Thyroid gland (tissue), 4 donors: ENCODE measurements around the gene ANAPC2. TPM values are rescaled to one million over a fixed set of nuclear protein-coding genes. Genes with fewer than 3 reads are reported as not detected.

ENCODE experiments used
- DNase-seq, 2 donors: peaks; one replicate each; pipeline ENCODE4 v3.0.0-alpha.2; 2019
- H3K27ac ChIP-seq, 3 donors: fragments of 200-600 bp; sonication (generic); 1 replicate in 2 of 3; 2 replicates in 1 of 3; pipeline ENCODE4 v1.5.1; 2016 to 2019; ENCODE audit warnings: mild to moderate bottlenecking in 1 of 3, moderate library complexity in 1 of 3
- H3K27me3 ChIP-seq: fragments of 200-600 bp; sonication (generic); one replicate; pipeline ENCODE4 v1.5.1; 2019
- H3K36me3 ChIP-seq, 2 donors: fragments of 200-600 bp; sonication (generic); one replicate each; pipeline ENCODE4 v1.5.1; 2016 to 2019
- H3K4me1 ChIP-seq, 2 donors: fragments of 200-600 bp; sonication (generic); one replicate each; pipeline ENCODE4 v1.5.1; 2017 to 2019
- H3K4me3 ChIP-seq, 3 donors: fragments of 200-600 bp; sonication (generic); replicated peaks in 1 of 3; 1 replicate in 2 of 3; 2 replicates in 1 of 3; pipeline ENCODE4 v1.5.1; 2016; ENCODE audit warnings: mild to moderate bottlenecking in 1 of 3
- H3K9me3 ChIP-seq: fragments of 200-600 bp; sonication (generic); one replicate; pipeline ENCODE4 v1.5.1; 2017
- CTCF ChIP-seq, 6 experiments: fragments of 200-600 bp in 3 of 6; fragments of 450-650 bp in 3 of 6; sonication (generic) in 3 of 6; IDR thresholded peaks; one replicate each; pipeline ENCODE4 v1.5.1; 2016 to 2019; ENCODE audit warnings: antibody characterized with exemption in 6 of 6, mild to moderate bottlenecking in 2 of 6, inconsistent platforms in 1 of 6, moderate library complexity in 1 of 6
- POLR2A ChIP-seq, 2 donors: fragments of 450-650 bp; IDR thresholded peaks; one replicate each; pipeline ENCODE4 v1.6.1; 2017; ENCODE audit warnings: antibody characterized with exemption in 2 of 2, mild to moderate bottlenecking in 2 of 2, moderate library complexity in 1 of 2
- WGBS, 2 donors: methylation state at CpG; one replicate each; pipeline ENCODE4 v1.1.5; 2017; 5-methylcytosine and 5-hydroxymethylcytosine counted together
- intact Hi-C: fragments of 100-400 bp; cut with DNase I; formaldehyde crosslinking; loops from one replicate; pipeline ENCODE4 v1.15.1; 2023
- total RNA-seq, 4 donors: library from RNA; depleted of rRNA; stranded (reverse); fragments of >200 nt; gene quantifications; one replicate each; pipeline ENCODE4 v1.2.3, GENCODE V29; 2016

ANAPC2 gene
- total RNA-seq, 4 donors from 2014 or later, result 25.6 to 34.1 (median 31.8) TPM

- WGBS, 2 donors, result 49 to 88% methylated on average over 3 of the region's 6 CpGs
- intact Hi-C loops, result loop anchor here (5.0 kb wide), 1 partner anchor 41 kb away; the partner anchor contains the start of genes CYSRT1 and RNF224
- H3K9me3 ChIP-seq, result no peaks in the 10 kb centered on the region
- H3K4me1 ChIP-seq, result peaks cover 29 to 30% of the 10 kb centered on the region in 2 donors
- peaks cover 29 to 49% of the 10 kb centered on the region in 2 donors for H3K36me3 ChIP-seq
- no peaks in the 10 kb centered on the region for H3K27me3 ChIP-seq
- no peak for DNase-seq
- no peak overlapping the region for H3K27ac ChIP-seq
- H3K4me3 ChIP-seq, result no peak overlapping the region
- TF ChIP-seq CTCF (IDR thresholded peaks at IDR 0.05), result no peak
- no peak for TF ChIP-seq POLR2A (IDR thresholded peaks at IDR 0.05)
Measured at GRCh38 chr9:137186385-137186784, 2.0 kb downstream of the ANAPC2 start.

DNA sequence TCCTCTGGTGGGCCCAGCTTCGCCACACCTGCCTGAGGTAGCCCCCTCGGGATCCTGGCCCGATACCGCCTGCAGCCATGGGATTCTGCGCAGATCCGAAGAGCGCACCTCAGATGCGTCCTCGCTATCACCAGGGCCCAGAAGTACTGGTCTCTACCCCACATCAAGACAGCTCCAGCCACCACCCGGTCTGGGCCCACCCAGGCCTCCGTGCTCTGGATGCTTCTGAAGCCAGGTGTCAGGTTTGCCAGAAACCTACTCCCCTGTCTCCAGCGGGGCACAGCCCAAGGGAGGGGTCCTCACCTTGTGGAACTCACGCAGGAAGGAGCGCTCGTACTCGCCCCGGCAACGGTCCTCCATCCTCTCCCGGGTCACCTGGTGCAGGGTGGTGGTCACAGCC lies 2.4 kb downstream of the ANAPC2 start:
- no peak overlapping the region for H3K4me3 ChIP-seq
- intact Hi-C loops, result loop anchor here (5.0 kb wide), 1 partner anchor 41 kb away; the partner anchor contains the start of genes CYSRT1 and RNF224
- no peaks in the 10 kb centered on the region for H3K9me3 ChIP-seq
- DNase-seq, result no peak
- H3K4me1 ChIP-seq, result peaks cover 29 to 30% of the 10 kb centered on the region in 2 donors
- H3K27me3 ChIP-seq, result no peaks in the 10 kb centered on the region
- peaks cover 33 to 54% of the 10 kb centered on the region in 2 donors for H3K36me3 ChIP-seq
- WGBS, 2 donors, result 96 to 97% methylated on average over 8 to 19 of the region's 19 CpGs
- no peak overlapping the region for H3K27ac ChIP-seq
- no peak for TF ChIP-seq CTCF (IDR thresholded peaks at IDR 0.05)
- no peak for TF ChIP-seq POLR2A (IDR thresholded peaks at IDR 0.05)

DNA sequence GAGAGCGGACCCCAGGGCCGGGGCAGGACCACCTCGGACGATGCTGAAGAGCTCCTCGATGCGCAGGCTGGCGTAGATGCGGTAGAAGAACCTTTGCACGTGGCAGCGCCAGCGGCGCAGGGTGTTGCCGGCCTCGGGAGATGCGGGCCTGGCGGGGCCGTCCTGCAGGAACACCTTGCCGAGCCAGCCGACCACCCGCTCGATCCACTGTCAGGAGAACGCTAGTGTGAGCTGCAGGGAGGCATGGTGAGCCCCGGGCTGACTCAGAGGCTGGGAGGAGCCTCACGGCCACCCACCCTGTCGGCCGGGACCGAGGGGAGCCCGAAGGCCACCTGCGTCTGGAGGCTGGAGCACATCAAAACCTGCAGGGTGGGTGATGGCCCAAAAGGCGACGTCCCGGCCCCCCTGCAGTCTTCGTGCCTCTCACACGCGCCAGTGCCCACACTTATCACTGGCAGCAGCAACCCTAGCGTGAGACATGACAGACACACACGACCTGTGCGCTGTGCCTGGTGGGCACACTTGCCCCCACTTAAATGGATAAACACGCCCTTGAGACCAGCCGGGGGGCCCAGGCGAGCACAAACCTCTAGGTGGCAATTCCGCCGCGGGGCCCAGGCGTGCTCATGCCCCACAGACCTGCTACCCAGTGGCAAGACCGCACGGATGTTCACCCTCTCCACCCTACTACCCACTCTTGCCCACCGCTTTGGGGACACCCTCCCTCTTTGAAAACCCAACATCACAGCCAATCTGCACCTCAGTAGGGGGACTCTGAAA lies 3.3 kb downstream of the ANAPC2 start:
- H3K36me3 ChIP-seq, result peaks cover 34 to 57% of the 10 kb centered on the region in 2 donors
- H3K27me3 ChIP-seq, result no peaks in the 10 kb centered on the region
- no peaks in the 10 kb centered on the region for H3K9me3 ChIP-seq
- H3K4me3 ChIP-seq, result no peak overlapping the region
- H3K4me1 ChIP-seq, result peaks cover 26% of the 10 kb centered on the region in 2 donors
- H3K27ac ChIP-seq, result no peak overlapping the region
- TF ChIP-seq CTCF (IDR thresholded peaks at IDR 0.05) (no peak), POLR2A (IDR thresholded peaks at IDR 0.05) (no peak)
- intact Hi-C loops, result loop anchor here (5.0 kb wide), 1 partner anchor 42 kb away; the partner anchor contains the start of genes CYSRT1 and RNF224
- WGBS, 2 donors, result 94 to 95% methylated on average over 27 to 31 of the region's 48 CpGs
- DNase-seq, result no peak

DNA sequence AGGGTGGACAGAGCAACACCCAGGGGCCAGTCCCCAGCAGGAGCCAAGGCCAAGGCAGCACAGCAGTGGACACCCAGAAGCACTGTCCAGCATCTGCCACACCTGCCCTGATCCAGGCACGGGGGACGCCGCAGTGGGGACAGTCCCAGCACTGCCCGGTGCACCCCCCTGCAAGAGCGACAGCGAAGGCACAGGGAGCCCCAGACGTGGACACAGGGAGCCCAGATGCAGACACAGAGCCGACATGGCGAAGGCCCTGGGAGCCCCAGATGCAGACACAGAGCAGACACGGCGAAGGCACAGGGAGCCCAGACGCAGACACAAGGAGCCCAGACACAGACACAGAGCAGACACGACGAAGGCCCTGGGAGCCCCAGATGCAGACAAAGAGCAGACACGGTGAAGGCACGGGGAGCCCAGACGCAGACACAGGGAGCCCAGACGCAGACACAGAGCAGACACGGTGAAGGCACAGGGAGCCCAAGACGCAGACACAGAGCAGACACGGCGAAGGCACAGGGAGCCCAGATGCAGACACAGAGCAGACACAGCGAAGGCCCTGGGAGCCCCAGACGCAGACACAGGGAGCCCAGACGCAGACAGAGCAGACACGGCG lies 4.3 kb downstream of the ANAPC2 start:
- H3K36me3 ChIP-seq, result peaks cover 39 to 62% of the 10 kb centered on the region in 2 donors

More for the DNA sequence above, 4.3 kb downstream of the ANAPC2 start:
- Histone ChIP-seq H3K4me3 (no peak overlapping the region), H3K9me3 (no peaks in the 10 kb centered on the region), H3K4me1 (peaks cover 16 to 17% of the 10 kb centered on the region in 2 donors), H3K27me3 (no peaks in the 10 kb centered on the region), H3K27ac (no peak overlapping the region)
- intact Hi-C loops, result no loop called here
- no peak for DNase-seq
- 91 to 92% methylated on average over 21 of the region's 27 CpGs for WGBS, 2 donors
- TF ChIP-seq POLR2A (IDR thresholded peaks at IDR 0.05) (no peak), CTCF (IDR thresholded peaks at IDR 0.05) (no peak)
